ENCODE results near the gene MCHR1.
"Not testable (repeated sequence)": the region's sequence is repeated elsewhere in the genome, so short reads cannot be mapped to it uniquely, and the experiment has no call there.

The MCHR1 gene

GRCh38 chr22:40654522-40655167 lies 24.6 kb upstream of the MCHR1 start:
- H3K4me1 ChIP-seq, result peaks cover 19% of the 10 kb centered on the region
- peak overlapping the region; percentile 12; the same call in 1 of the 2 replicates for H3K9ac ChIP-seq
- H3K27me3 ChIP-seq, result no peaks in the 10 kb centered on the region
- no peaks in the 10 kb centered on the region for H4K20me1 ChIP-seq
- H3K4me3 ChIP-seq, result no peak overlapping the region
- H3K36me3 ChIP-seq, result no peaks in the 10 kb centered on the region
- no peaks in the 10 kb centered on the region for H3K9me3 ChIP-seq
- TF ChIP-seq Cebpa-rat (IDR thresholded peaks at IDR 0.05), result no peak
- peak overlapping the region; percentile 53 for H3K27ac ChIP-seq
- H3K4me2 ChIP-seq, result peak overlapping the region; percentile 56

- H3K4me3 ChIP-seq, H3K9me3 ChIP-seq, H3K27ac ChIP-seq, H4K20me1 ChIP-seq, H3K27me3 ChIP-seq, H3K36me3 ChIP-seq, H3K9ac ChIP-seq, H3K4me2 ChIP-seq: not testable (repeated sequence)
- peaks cover 22% of the 10 kb centered on the region for H3K4me1 ChIP-seq
Observed at GRCh38 chr22:40655941-40656340, 23.3 kb upstream of the MCHR1 start.

- not testable (repeated sequence) for H3K4me3 ChIP-seq, H3K9me3 ChIP-seq, H4K20me1 ChIP-seq, H3K36me3 ChIP-seq, H3K4me2 ChIP-seq, H3K27me3 ChIP-seq, H3K9ac ChIP-seq, H3K27ac ChIP-seq
- peaks cover 30% of the 10 kb centered on the region for H3K4me1 ChIP-seq
Observed at GRCh38 chr22:40656651-40657050, 22.6 kb upstream of the MCHR1 start.

GRCh38 chr22:40659166-40659565 lies 20.1 kb upstream of the MCHR1 start:
- no peak for TF ChIP-seq Cebpa-rat (IDR thresholded peaks at IDR 0.05)
- Histone ChIP-seq H4K20me1 (no peaks in the 10 kb centered on the region), H3K9me3 (no peaks in the 10 kb centered on the region), H3K9ac (no peak overlapping the region), H3K36me3 (no peaks in the 10 kb centered on the region), H3K27me3 (no peaks in the 10 kb centered on the region), H3K4me1 (peaks cover 21% of the 10 kb centered on the region), H3K4me2 (no peak overlapping the region), H3K4me3 (no peak overlapping the region), H3K27ac (no peak overlapping the region)

- Histone ChIP-seq H4K20me1 (no peaks in the 10 kb centered on the region), H3K27me3 (no peaks in the 10 kb centered on the region), H3K9ac (no peak overlapping the region), H3K4me2 (no peak overlapping the region), H3K9me3 (no peaks in the 10 kb centered on the region), H3K27ac (no peak overlapping the region), H3K4me3 (no peak overlapping the region), H3K4me1 (peaks cover 12% of the 10 kb centered on the region), H3K36me3 (no peaks in the 10 kb centered on the region)
- no peak for TF ChIP-seq Cebpa-rat (IDR thresholded peaks at IDR 0.05)
Observed at GRCh38 chr22:40660730-40661129, 18.6 kb upstream of the MCHR1 start.

- Histone ChIP-seq H3K9ac (no peak overlapping the region), H3K4me1 (peaks cover 12% of the 10 kb centered on the region), H4K20me1 (no peaks in the 10 kb centered on the region), H3K4me2 (no peak overlapping the region), H3K36me3 (no peaks in the 10 kb centered on the region), H3K27me3 (no peaks in the 10 kb centered on the region), H3K4me3 (no peak overlapping the region), H3K27ac (no peak overlapping the region), H3K9me3 (no peaks in the 10 kb centered on the region)
- no peak for TF ChIP-seq Cebpa-rat (IDR thresholded peaks at IDR 0.05)
Observed at GRCh38 chr22:40661671-40662070, 17.6 kb upstream of the MCHR1 start.

GRCh38 chr22:40665312-40665711 lies 14.0 kb upstream of the MCHR1 start:
- Histone ChIP-seq H3K9me3 (no peaks in the 10 kb centered on the region), H3K27me3 (no peaks in the 10 kb centered on the region), H3K9ac (no peak overlapping the region), H3K27ac (no peak overlapping the region), H3K4me1 (peaks cover 12% of the 10 kb centered on the region), H3K4me2 (no peak overlapping the region), H4K20me1 (no peaks in the 10 kb centered on the region), H3K4me3 (no peak overlapping the region), H3K36me3 (no peaks in the 10 kb centered on the region)
- TF ChIP-seq Cebpa-rat (IDR thresholded peaks at IDR 0.05), result no peak

- Histone ChIP-seq H3K27ac (no peak overlapping the region), H3K36me3 (no peaks in the 10 kb centered on the region), H3K9ac (no peak overlapping the region), H3K4me2 (no peak overlapping the region), H4K20me1 (no peaks in the 10 kb centered on the region), H3K4me1 (peaks cover 5% of the 10 kb centered on the region), H3K9me3 (no peaks in the 10 kb centered on the region), H3K27me3 (no peaks in the 10 kb centered on the region), H3K4me3 (no peak overlapping the region)
- no peak for TF ChIP-seq Cebpa-rat (IDR thresholded peaks at IDR 0.05)
Observed at GRCh38 chr22:40666151-40666848, 13.0 kb upstream of the MCHR1 start.

- Histone ChIP-seq H3K9ac (no peak overlapping the region), H3K27me3 (no peaks in the 10 kb centered on the region), H4K20me1 (no peaks in the 10 kb centered on the region), H3K4me3 (no peak overlapping the region), H3K4me2 (no peak overlapping the region), H3K27ac (no peak overlapping the region), H3K9me3 (no peaks in the 10 kb centered on the region), H3K4me1 (no peaks in the 10 kb centered on the region), H3K36me3 (no peaks in the 10 kb centered on the region)
- no peak for TF ChIP-seq Cebpa-rat (IDR thresholded peaks at IDR 0.05)
Observed at GRCh38 chr22:40668611-40669411, 10.5 kb upstream of the MCHR1 start.

GRCh38 chr22:40670058-40670457 lies 9.2 kb upstream of the MCHR1 start:
- Histone ChIP-seq H3K9ac (no peak overlapping the region), H3K9me3 (no peaks in the 10 kb centered on the region), H3K27me3 (no peaks in the 10 kb centered on the region), H3K4me3 (no peak overlapping the region), H3K4me1 (no peaks in the 10 kb centered on the region), H3K27ac (no peak overlapping the region), H4K20me1 (no peaks in the 10 kb centered on the region), H3K4me2 (no peak overlapping the region), H3K36me3 (no peaks in the 10 kb centered on the region)
- TF ChIP-seq Cebpa-rat (IDR thresholded peaks at IDR 0.05), result no peak
